Measurements from ENCODE around the gene SCAF1. TPM values are rescaled to one million over a fixed set of nuclear protein-coding genes. Genes with fewer than 3 reads are reported as not detected.
A peak's percentile ranks its signal among the peaks of the same experiment; 100 is the strongest.

SCAF1 gene
- polyA plus RNA-seq, 3 donors, result 28.4 to 44.1 (median 43.4) TPM

- peak in 2 of 11 donors; percentile 41 to 49 for DNase-seq (ENCODE audit: extremely low read depth in 1 of 11, low read depth in 9 of 11, low spot score in 4 of 11)
Observed at GRCh38 chr19:49637821-49638738, 3.9 kb upstream of the SCAF1 start.

- DNase-seq (ENCODE audit: extremely low read depth in 1 of 11, low read depth in 9 of 11, low spot score in 4 of 11), result no peak
Observed at GRCh38 chr19:49639401-49640112, 2.5 kb upstream of the SCAF1 start.

- peak; percentile 98 to 100 (median 100) for DNase-seq (ENCODE audit: extremely low read depth in 1 of 11, low read depth in 9 of 11, low spot score in 4 of 11)
Observed at GRCh38 chr19:49640113-49640898, 1.7 kb upstream of the SCAF1 start, which contains the start of gene RRAS. Gene RRAS (minus strand): TSS chr19:49640143. CDS start chr19:49640098, 45 bp downstream.

- no peak for DNase-seq (ENCODE audit: extremely low read depth in 1 of 11, low read depth in 9 of 11, low spot score in 4 of 11)
Observed at GRCh38 chr19:49642492-49643035, 555 bp downstream of the SCAF1 start.

- no peak for DNase-seq (ENCODE audit: extremely low read depth in 1 of 11, low read depth in 9 of 11, low spot score in 4 of 11)
Observed at GRCh38 chr19:49643466-49643865, 1.5 kb downstream of the SCAF1 start.

- no peak for DNase-seq (ENCODE audit: extremely low read depth in 1 of 11, low read depth in 9 of 11, low spot score in 4 of 11)
Observed at GRCh38 chr19:49645592-49645991, 3.6 kb downstream of the SCAF1 start.

- no peak for DNase-seq (ENCODE audit: extremely low read depth in 1 of 11, low read depth in 9 of 11, low spot score in 4 of 11)
Observed at GRCh38 chr19:49645995-49646394, 4.0 kb downstream of the SCAF1 start.

GRCh38 chr19:49646586-49646985, 4.6 kb downstream of the SCAF1 start:
- DNase-seq (ENCODE audit: extremely low read depth in 1 of 11, low read depth in 9 of 11, low spot score in 4 of 11), result no peak

- DNase-seq (ENCODE audit: extremely low read depth in 1 of 11, low read depth in 9 of 11, low spot score in 4 of 11), result no peak
Observed at GRCh38 chr19:49651029-49651819, 9.2 kb downstream of the SCAF1 start.

GRCh38 chr19:49651820-49652550, 10.0 kb downstream of the SCAF1 start:
- no peak for DNase-seq (ENCODE audit: extremely low read depth in 1 of 11, low read depth in 9 of 11, low spot score in 4 of 11)

GRCh38 chr19:49652551-49653465, 10.8 kb downstream of the SCAF1 start:
- no peak for DNase-seq (ENCODE audit: extremely low read depth in 1 of 11, low read depth in 9 of 11, low spot score in 4 of 11)

GRCh38 chr19:49653466-49653806, 11.4 kb downstream of the SCAF1 start:
- DNase-seq (ENCODE audit: extremely low read depth in 1 of 11, low read depth in 9 of 11, low spot score in 4 of 11), result no peak

- no peak for DNase-seq (ENCODE audit: extremely low read depth in 1 of 11, low read depth in 9 of 11, low spot score in 4 of 11)
Observed at GRCh38 chr19:49654581-49654980, 12.6 kb downstream of the SCAF1 start.

GRCh38 chr19:49655570-49656455, 13.8 kb downstream of the SCAF1 start:
- DNase-seq (ENCODE audit: extremely low read depth in 1 of 11, low read depth in 9 of 11, low spot score in 4 of 11), result no peak

GRCh38 chr19:49656456-49657109, 14.6 kb downstream of the SCAF1 start:
- no peak for DNase-seq (ENCODE audit: extremely low read depth in 1 of 11, low read depth in 9 of 11, low spot score in 4 of 11)
